Stimulated activated CD8-positive, alpha-beta memory T cell treated with anti-CD3 and anti-CD28 coated beads, Interleukin-4, amount 100 ng/mL, for 24 hours (primary cell): ENCODE measurements around the gene RANBP3.
A peak's percentile ranks its signal among the peaks of the same experiment; 100 is the strongest.

Experiments
- DNase-seq: peaks from one replicate; pipeline ENCODE4 v3.0.0-alpha.2; 2020; ENCODE audit warnings: low read depth

RANBP3 gene

GRCh38 chr19:5926641-5927440, 51.1 kb downstream of the RANBP3 start:
- no peak for DNase-seq

DNA sequence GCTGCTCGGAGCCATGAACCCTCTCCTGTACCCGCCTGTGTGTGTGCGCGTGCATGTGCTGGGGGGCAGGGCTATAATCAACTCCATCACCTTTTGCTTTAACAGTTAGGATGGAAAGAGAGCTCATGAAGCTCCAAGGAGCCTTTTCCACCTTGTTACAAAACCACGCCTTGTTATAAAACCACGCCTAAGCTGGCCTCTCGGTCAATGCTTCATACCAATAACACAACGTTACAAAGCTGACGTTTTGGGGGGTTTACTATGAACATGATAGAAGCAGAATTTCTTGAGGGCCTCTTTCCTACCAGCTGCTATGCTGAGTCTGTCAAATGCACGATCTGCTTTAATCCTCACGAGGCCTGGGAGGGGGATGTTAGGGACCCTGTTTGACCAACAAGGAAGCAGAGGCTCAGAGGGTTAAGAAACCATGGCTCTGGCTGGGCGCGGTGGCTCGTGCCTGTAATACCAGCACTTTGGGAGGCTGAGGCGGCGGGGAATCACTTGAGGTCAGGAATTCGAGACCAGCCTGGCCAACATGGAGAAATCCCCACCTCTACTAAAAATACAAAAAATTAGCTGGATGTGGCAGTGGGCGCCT, 52.0 kb downstream of the RANBP3 start:
- no peak for DNase-seq

DNA sequence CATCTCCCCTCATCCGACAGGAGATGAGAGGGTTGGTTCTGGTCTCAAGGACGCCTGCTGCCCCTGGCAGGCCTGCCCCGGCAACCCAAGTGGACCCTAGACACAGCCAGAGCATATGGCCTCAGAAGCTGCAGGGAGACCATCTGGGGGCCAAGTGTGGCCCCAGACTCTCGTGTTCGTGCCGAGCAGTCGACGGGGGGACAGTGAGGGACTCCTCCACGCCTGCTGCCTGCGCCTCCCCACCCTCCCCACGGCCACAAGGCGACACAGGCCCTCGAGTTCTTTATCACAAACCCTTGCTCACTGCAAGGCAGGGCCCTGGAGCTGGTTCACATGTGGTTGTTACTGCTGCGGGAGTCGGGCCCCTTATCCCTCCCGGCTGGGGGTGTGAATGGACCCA, 54.6 kb downstream of the RANBP3 start:
- DNase-seq, result no peak

GRCh38 chr19:5922161-5922545, 55.8 kb downstream of the RANBP3 start:
- no peak for DNase-seq

DNA sequence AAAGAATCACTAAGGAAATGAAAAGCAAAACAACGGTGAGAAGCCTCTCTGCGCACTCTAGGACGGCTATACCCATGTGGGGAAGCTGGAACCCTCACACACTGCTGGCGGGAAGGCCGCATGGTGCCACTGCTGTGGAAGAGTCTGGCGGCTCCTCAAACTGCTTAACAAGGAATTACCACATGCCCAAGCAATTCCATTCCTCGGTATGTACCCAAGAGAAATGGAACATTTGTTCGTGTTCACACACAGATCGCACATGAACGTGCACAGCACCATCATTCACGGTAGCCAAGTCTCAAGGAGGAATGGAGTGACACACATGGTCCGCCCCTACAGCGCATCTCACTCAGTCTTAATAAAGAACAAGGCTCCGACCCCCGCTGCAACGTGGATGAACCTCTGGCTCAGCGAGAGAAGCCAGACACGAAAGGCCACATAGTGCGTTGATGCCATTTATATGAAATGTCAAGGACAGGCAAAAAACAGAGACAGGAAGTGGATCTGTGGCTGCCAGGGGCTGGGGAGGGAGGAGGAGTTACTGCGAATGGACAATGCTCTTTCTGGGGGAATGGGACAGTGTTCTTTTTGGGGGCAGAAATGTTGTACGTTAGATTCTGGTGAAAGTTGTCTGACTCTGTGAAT, 56.3 kb downstream of the RANBP3 start:
- no peak for DNase-seq

DNA sequence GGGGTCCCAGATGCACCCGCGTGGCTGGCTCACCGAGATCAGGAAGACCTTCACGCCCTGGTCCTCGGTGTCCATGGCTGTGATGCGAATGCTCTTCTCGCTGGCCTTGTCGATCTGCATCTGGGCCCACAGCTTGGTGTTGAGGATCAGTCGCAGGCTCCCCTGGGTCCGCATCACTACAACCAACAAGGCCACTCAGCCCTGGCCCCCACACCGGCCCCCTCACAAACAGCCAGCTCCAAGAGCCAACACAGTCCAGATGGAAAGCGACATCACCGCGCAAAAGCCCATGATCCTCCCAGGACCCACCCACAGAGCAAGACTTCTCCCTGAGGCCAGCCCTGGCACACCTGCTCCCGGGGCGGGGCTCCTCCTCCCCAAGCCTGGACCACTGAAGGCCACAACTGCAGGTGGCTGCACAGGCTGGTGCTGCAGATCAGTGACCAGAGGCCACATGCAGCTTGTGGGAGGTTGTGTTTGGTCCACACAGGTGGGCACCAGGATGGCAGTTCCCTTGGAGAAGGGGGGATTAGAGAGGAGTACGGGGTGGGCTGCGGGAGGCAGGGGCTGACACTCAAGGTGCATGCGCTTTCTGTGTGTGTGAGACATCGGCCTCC, 59.4 kb downstream of the RANBP3 start:
- DNase-seq, result no peak

- DNase-seq, result no peak
These were observed 60.4 kb downstream of the RANBP3 start for GRCh38 chr19:5917431-5918107.

- DNase-seq, result no peak
These were observed 61.7 kb downstream of the RANBP3 start for GRCh38 chr19:5916181-5916708.

DNA sequence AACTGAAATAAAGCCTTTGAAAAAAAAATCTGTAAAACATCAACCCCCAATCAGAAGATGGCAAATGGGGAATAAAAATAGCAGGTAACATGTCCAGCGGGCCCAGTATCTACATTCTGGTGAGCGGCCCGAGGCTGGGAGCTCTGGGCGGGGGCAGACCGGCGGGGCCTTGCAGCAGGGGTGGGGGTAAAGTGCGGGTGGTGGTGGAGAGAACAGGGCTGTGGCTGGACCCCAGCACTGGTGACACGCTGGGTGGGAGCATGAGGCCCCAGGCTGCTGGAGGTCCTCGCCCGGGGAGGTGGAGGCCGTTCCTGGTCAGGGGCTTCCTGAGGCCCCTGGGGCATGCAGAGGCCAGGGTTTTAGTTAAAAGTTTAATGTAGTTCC, 62.2 kb downstream of the RANBP3 start:
- DNase-seq, result no peak

DNA sequence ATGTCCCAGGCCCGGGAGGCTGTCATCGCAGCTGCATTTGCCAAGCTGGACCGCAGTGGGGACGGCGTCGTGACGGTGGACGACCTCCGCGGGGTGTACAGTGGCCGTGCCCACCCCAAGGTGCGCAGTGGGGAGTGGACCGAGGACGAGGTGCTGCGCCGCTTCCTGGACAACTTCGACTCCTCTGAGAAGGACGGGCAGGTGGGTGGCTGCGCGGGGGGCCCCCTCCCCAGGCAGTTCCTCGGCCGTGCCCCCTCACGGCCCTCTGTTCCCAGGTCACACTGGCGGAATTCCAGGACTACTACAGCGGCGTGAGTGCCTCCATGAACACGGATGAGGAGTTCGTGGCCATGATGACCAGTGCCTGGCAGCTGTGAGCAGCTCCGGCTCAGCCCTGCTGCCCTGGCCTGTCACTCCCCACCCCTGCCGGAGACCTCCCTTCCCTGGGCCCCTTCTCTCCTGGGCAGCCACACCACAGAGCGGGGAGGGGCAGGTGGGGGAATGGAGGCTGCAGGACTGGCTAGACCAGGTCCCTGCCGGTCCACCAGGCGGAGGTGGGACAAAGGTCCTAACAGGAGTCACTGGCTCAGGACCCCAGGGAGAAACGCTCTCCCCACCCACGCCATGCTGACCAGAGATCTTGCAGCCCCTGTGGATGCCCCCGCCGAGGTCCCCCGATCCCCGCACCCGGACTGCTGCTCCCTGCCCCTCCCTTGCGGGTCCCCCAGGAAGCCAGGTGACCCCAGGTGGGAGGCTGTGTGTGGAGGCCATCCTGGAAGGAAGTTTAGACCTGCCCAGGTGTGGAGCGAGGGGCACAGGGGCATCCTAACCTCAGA, 62.8 kb downstream of the RANBP3 start:
- DNase-seq, result no peak

- DNase-seq, result no peak
These were observed 63.6 kb downstream of the RANBP3 start for GRCh38 chr19:5914358-5914774.

GRCh38 chr19:5913739-5914357, 64.1 kb downstream of the RANBP3 start, which contains the start of gene CAPS:
CAPS (plus strand) TSS chr19:5914254; CDS start chr19:5914407, 153 bp downstream.
- DNase-seq, result no peak

GRCh38 chr19:5911366-5911765, 66.6 kb downstream of the RANBP3 start:
- DNase-seq, result no peak

DNA sequence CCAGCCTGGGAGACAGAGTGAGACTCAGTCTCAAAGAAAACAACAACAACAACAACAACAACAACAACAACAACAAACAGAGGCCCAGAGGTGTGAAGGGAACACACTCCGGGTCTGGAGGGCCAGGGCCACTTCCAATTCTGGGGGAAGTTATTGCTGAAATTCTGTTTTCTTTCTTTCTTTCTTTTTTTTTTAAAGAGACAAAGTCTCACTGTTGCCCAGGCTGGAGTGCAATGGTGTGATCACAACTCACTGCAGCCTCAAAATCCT, 67.4 kb downstream of the RANBP3 start:
- no peak for DNase-seq

- no peak for DNase-seq
These were observed 69.0 kb downstream of the RANBP3 start for GRCh38 chr19:5908773-5909442.

- no peak for DNase-seq
These were observed 70.7 kb downstream of the RANBP3 start for GRCh38 chr19:5907241-5907640.

GRCh38 chr19:5905114-5905778, 72.7 kb downstream of the RANBP3 start:
- DNase-seq, result no peak

GRCh38 chr19:5904352-5905113, 73.4 kb downstream of the RANBP3 start, which contains the start of gene VMAC:
VMAC (plus strand) TSS chr19:5904872; CDS start chr19:5904891, 19 bp downstream.
- peak; percentile 100 for DNase-seq
